Measurements from ENCODE around the gene WIPF2.

- no peak for TF ChIP-seq CTCF (IDR thresholded peaks at IDR 0.05)
- TF ChIP-seq POLR2A (IDR thresholded peaks at IDR 0.05), result no peak
Observed at GRCh38 chr17:40173091-40173777, 45.9 kb upstream of the WIPF2 start.

All from esophagus squamous epithelium (tissue), 4 donors.